ENCODE data around the gene JUP.

JUP gene

GRCh38 chr17:41769346-41769862 is 17.1 kb downstream of the JUP start:
- Mint-ChIP-seq H3K27ac (no peak overlapping the region), H3K27me3 (ENCODE audit: low read depth) (peaks cover 4% of the 10 kb centered on the region), H3K4me1 (peaks cover 17% of the 10 kb centered on the region), H3K4me3 (no peak overlapping the region), H3K9me3 (no peaks in the 10 kb centered on the region), H3K36me3 (ENCODE audit: low read depth) (peaks cover 62% of the 10 kb centered on the region)
- no peak for TF ChIP-seq CTCF (IDR thresholded peaks at IDR 0.05; ENCODE audit: unreplicated experiment in 3 of 3)

- peaks cover 65% of the 10 kb centered on the region for H3K36me3 Mint-ChIP-seq (ENCODE audit: low read depth)
- H3K27ac Mint-ChIP-seq: no peak overlapping the region
- peaks cover 4% of the 10 kb centered on the region for H3K27me3 Mint-ChIP-seq (ENCODE audit: low read depth)
- no peak for TF ChIP-seq CTCF (IDR thresholded peaks at IDR 0.05; ENCODE audit: unreplicated experiment in 3 of 3)
- H3K4me3 Mint-ChIP-seq: no peak overlapping the region
- H3K4me1 Mint-ChIP-seq: peaks cover 13% of the 10 kb centered on the region
- no peaks in the 10 kb centered on the region for H3K9me3 Mint-ChIP-seq
These were observed 17.7 kb downstream of the JUP start for GRCh38 chr17:41768682-41769288.

GRCh38 chr17:41767324-41768042 is 19.0 kb downstream of the JUP start:
- Mint-ChIP-seq H3K36me3 (ENCODE audit: low read depth) (peaks cover 73% of the 10 kb centered on the region), H3K9me3 (no peaks in the 10 kb centered on the region), H3K4me3 (no peak overlapping the region), H3K27me3 (ENCODE audit: low read depth) (no peaks in the 10 kb centered on the region), H3K27ac (no peak overlapping the region), H3K4me1 (peaks cover under 1% of the 10 kb centered on the region)
- TF ChIP-seq CTCF (IDR thresholded peaks at IDR 0.05; ENCODE audit: unreplicated experiment in 3 of 3): no peak

- no peaks in the 10 kb centered on the region for H3K27me3 Mint-ChIP-seq (ENCODE audit: low read depth)
- peaks cover 79% of the 10 kb centered on the region for H3K36me3 Mint-ChIP-seq (ENCODE audit: low read depth)
- H3K27ac Mint-ChIP-seq: peak overlapping the region in 1 of 3 experiments; percentile 30
- H3K4me1 Mint-ChIP-seq: no peaks in the 10 kb centered on the region
- H3K9me3 Mint-ChIP-seq: no peaks in the 10 kb centered on the region
- no peak for TF ChIP-seq CTCF (IDR thresholded peaks at IDR 0.05; ENCODE audit: unreplicated experiment in 3 of 3)
- no peak overlapping the region for H3K4me3 Mint-ChIP-seq
These were observed 20.4 kb downstream of the JUP start for GRCh38 chr17:41766135-41766534.

- no peak overlapping the region for H3K4me3 Mint-ChIP-seq
- no peaks in the 10 kb centered on the region for H3K4me1 Mint-ChIP-seq
- no peak overlapping the region for H3K27ac Mint-ChIP-seq
- peaks cover 73% of the 10 kb centered on the region for H3K36me3 Mint-ChIP-seq (ENCODE audit: low read depth)
- no peak for TF ChIP-seq CTCF (IDR thresholded peaks at IDR 0.05; ENCODE audit: unreplicated experiment in 3 of 3)
- H3K9me3 Mint-ChIP-seq: no peaks in the 10 kb centered on the region
- H3K27me3 Mint-ChIP-seq (ENCODE audit: low read depth): no peaks in the 10 kb centered on the region
These were observed 23.2 kb downstream of the JUP start for GRCh38 chr17:41763327-41763726.

Data from nephron (organoid).